ENCODE data around the gene VSTM5.
"Not testable (repeated sequence)": the region's sequence is repeated elsewhere in the genome, so short reads cannot be mapped to it uniquely, and the experiment has no call there.

Gene VSTM5, protein sequence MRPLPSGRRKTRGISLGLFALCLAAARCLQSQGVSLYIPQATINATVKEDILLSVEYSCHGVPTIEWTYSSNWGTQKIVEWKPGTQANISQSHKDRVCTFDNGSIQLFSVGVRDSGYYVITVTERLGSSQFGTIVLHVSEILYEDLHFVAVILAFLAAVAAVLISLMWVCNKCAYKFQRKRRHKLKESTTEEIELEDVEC

DNA sequence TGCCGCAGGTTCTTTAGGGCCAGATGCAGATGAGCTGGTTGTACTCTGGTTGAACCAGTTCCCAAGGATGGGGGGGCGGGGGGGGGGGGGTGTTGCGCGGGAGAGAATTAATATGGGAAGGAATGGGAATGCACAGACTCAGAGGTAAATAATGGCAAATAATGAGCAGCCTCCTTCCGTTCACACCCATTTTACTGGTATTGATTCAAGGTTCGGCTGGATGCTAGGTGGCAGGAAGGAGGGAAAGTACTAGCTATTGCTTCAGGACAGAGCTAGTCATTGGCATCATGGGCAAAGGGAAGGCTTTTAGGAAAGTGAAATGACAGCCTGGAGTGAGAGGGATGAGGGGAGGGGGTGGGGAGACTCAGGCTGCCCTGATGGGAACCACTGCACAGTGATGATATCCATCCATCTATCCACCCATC lies at the start of gene VSTM5:
VSTM5 (minus strand) TSS at position 25 of the 425 bp plus-strand sequence. CDS start 116 bp downstream, outside the sequence.
- DNase-seq (ENCODE audit: low spot score) = no peak
- Histone ChIP-seq H3K4me3 (peak within 1 kb of the TSS; percentile 77), H3K27ac (no peak within 1 kb of the TSS)
- TF ChIP-seq, protein P1, sequence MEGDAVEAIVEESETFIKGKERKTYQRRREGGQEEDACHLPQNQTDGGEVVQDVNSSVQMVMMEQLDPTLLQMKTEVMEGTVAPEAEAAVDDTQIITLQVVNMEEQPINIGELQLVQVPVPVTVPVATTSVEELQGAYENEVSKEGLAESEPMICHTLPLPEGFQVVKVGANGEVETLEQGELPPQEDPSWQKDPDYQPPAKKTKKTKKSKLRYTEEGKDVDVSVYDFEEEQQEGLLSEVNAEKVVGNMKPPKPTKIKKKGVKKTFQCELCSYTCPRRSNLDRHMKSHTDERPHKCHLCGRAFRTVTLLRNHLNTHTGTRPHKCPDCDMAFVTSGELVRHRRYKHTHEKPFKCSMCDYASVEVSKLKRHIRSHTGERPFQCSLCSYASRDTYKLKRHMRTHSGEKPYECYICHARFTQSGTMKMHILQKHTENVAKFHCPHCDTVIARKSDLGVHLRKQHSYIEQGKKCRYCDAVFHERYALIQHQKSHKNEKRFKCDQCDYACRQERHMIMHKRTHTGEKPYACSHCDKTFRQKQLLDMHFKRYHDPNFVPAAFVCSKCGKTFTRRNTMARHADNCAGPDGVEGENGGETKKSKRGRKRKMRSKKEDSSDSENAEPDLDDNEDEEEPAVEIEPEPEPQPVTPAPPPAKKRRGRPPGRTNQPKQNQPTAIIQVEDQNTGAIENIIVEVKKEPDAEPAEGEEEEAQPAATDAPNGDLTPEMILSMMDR (IDR thresholded peaks at IDR 0.05) = no peak

GRCh38 chr11:93895106-93895862 lies 44.9 kb upstream of the VSTM5 start:
- DNase-seq (ENCODE audit: low spot score) = no peak
- TF ChIP-seq, protein P1 (IDR thresholded peaks at IDR 0.05) = peak; percentile 69
- Histone ChIP-seq H3K4me3 (no peak overlapping the region), H3K27ac (no peak overlapping the region)

DNA sequence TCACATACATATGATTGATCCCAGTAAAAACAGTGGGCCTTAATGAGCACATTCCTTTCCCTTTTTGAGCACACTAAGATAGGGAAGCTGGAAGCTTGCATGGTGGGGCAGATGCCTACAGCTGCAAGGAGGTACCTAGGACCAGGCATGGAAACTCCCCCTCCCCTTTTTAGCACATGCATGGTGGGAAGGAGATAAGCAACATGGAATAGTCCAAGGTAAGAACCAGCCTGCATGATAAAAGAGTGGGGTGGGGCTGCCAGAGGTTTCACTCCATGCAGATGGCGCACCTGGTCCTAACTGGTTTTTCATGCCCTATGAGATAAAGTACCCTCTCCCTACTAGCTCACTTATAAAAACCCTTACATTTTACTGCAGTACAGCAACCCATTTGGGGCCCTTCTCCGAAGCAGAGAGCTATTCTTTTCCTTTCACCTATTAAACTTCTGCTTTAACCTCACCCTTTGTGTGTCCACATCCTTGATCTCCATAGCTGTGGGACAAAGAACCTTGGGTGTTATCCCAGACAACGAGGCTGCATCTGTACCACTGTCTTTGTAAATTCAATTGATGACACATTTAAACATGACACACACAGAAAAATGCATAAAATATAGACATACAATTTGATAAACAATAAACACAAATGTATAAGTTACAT lies 40.1 kb upstream of the VSTM5 start:
- TF ChIP-seq, protein P1 (IDR thresholded peaks at IDR 0.05) = no peak

GRCh38 chr11:93887111-93887510 lies 36.7 kb upstream of the VSTM5 start:
- Histone ChIP-seq H3K27ac (no peak overlapping the region), H3K4me3 (no peak overlapping the region)
- TF ChIP-seq, protein P1 (IDR thresholded peaks at IDR 0.05) = no peak
- DNase-seq (ENCODE audit: low spot score) = no peak

More for the DNA sequence above, 40.1 kb upstream of the VSTM5 start:
- no peak overlapping the region for H3K27ac ChIP-seq
- H3K4me3 ChIP-seq = no peak overlapping the region
- no peak for DNase-seq (ENCODE audit: low spot score)

- DNase-seq (ENCODE audit: low spot score); H3K27ac ChIP-seq; H3K4me3 ChIP-seq: not testable (repeated sequence)
Measured at GRCh38 chr11:93879114-93879513, 28.7 kb upstream of the VSTM5 start.

DNA sequence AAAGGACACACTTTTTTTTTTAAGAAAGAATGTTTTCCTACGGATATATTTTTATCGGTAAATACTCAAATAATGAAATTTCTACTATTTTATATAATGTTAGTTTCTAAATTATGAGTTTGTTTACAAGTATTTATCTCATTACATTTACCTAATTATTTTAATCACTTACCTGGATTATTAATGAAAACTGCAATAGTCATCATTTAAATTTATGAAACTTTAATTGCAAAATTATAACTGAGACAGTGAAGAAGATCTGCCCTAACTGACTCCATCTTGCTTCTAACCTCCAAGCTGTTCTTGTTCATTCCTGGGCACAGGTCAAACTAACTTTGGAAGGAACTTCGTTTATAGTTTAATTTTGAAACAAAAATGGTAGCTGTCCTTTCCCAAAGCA lies 25.2 kb upstream of the VSTM5 start:
- H3K27ac ChIP-seq = no peak overlapping the region
- DNase-seq (ENCODE audit: low spot score) = no peak
- no peak overlapping the region for H3K4me3 ChIP-seq
- TF ChIP-seq, protein P1 (IDR thresholded peaks at IDR 0.05) = no peak

- H3K27ac ChIP-seq = no peak overlapping the region
- DNase-seq (ENCODE audit: low spot score) = no peak
- H3K4me3 ChIP-seq = no peak overlapping the region
- TF ChIP-seq, protein P1 (IDR thresholded peaks at IDR 0.05) = no peak
Measured at GRCh38 chr11:93871526-93871925, 21.1 kb upstream of the VSTM5 start.
